Nephron (organoid): ENCODE measurements around the gene LHFPL6.

Source experiments
- H3K27ac Mint-ChIP-seq, 3 experiments: 2 replicates each; pipeline ENCODE4 v1.8.0; 2020; ENCODE audit warnings: mixed read lengths in 3 of 3, mild to moderate bottlenecking in 2 of 3, moderate library complexity in 1 of 3
- H3K27me3 Mint-ChIP-seq: 2 replicates; pipeline ENCODE4 v1.8.0; 2021; ENCODE audit warnings: low read depth, mild to moderate bottlenecking, moderate library complexity, mixed read lengths
- H3K36me3 Mint-ChIP-seq: 2 replicates; pipeline ENCODE4 v1.8.0; 2020; ENCODE audit warnings: low read depth, mixed read lengths
- H3K4me1 Mint-ChIP-seq: 2 replicates; pipeline ENCODE4 v1.8.0; 2020; ENCODE audit warnings: mixed read lengths
- H3K4me3 Mint-ChIP-seq, 3 experiments: 2 replicates each; pipeline ENCODE4 v1.8.0; 2020; ENCODE audit warnings: mild to moderate bottlenecking in 3 of 3, mixed read lengths in 3 of 3, moderate library complexity in 2 of 3
- H3K9me3 Mint-ChIP-seq: 2 replicates; pipeline ENCODE4 v1.8.0; 2020; ENCODE audit warnings: mixed read lengths
- TF ChIP-seq, protein P1 (sequence below), 3 experiments: fragments of 200-600 bp; sonication (generic); IDR thresholded peaks; one replicate each; pipeline ENCODE4 v1.5.0; 2021; ENCODE audit warnings: antibody characterized with exemption in 3 of 3; ENCODE audit not compliant: unreplicated experiment in 3 of 3

Gene LHFPL6

DNA sequence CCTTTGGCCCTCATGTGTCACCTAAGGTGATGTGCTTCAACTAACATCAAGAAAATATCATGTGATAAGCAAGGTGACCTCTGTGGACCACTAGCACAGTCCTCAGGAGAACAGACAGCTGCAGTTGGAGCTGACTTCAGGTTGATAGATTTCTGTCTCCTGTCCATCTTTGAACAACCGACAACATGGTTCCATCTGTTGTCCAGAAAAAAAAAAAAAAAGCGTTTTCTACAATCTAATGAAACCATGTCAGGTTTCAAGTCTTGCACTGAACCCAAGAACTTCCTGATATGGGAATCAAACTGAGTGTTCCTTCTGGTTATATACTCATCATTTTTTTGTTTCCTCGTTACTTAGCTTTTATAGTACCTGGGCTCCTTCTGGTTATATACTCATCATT, 75.7 kb downstream of the LHFPL6 start:
- no peak overlapping the region for H3K27ac Mint-ChIP-seq
- peaks cover 43% of the 10 kb centered on the region for H3K4me1 Mint-ChIP-seq
- no peaks in the 10 kb centered on the region for H3K9me3 Mint-ChIP-seq
- H3K4me3 Mint-ChIP-seq: no peak overlapping the region
- H3K36me3 Mint-ChIP-seq: no peaks in the 10 kb centered on the region
- TF ChIP-seq, protein P1, sequence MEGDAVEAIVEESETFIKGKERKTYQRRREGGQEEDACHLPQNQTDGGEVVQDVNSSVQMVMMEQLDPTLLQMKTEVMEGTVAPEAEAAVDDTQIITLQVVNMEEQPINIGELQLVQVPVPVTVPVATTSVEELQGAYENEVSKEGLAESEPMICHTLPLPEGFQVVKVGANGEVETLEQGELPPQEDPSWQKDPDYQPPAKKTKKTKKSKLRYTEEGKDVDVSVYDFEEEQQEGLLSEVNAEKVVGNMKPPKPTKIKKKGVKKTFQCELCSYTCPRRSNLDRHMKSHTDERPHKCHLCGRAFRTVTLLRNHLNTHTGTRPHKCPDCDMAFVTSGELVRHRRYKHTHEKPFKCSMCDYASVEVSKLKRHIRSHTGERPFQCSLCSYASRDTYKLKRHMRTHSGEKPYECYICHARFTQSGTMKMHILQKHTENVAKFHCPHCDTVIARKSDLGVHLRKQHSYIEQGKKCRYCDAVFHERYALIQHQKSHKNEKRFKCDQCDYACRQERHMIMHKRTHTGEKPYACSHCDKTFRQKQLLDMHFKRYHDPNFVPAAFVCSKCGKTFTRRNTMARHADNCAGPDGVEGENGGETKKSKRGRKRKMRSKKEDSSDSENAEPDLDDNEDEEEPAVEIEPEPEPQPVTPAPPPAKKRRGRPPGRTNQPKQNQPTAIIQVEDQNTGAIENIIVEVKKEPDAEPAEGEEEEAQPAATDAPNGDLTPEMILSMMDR (IDR thresholded peaks at IDR 0.05; ENCODE audit: unreplicated experiment in 3 of 3): no peak
- H3K27me3 Mint-ChIP-seq: no peaks in the 10 kb centered on the region

DNA sequence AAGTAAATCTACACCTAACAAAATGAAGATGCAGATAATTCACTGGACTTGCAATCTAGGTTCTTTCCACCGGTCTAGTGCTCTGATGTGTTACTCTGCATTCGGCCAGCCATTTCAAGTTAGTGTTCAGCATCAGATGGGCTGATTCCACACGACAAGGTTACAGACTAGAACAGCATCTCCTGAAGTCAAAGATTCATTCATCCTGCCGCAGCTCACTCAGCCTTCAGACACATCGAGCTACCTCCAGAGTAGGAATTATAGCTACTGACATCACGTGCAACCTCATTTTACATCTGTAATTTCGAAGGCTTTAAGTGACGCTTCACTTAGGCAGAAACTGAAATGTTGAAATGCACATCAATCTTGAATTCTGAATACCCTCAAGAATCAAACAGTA, 76.5 kb downstream of the LHFPL6 start:
- peaks cover 35% of the 10 kb centered on the region for H3K4me1 Mint-ChIP-seq

DNA sequence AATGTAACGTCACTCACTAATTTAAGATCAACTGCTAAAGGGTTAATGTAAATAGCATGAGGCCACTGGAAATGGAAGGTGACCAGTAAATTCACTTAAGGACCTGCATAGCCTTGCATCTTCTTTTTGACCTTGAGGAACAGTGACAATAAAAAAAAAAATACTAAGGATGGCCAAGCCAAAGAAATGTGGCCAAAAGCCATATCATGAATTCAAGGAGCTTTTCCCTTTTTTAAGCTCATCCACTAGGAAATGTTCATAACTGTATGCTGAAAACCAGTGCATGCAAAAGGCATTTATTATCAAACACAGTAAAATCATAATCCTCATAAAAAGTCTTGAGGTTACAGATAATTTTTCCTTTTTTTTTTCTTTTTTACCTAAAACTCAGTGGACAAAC, 77.5 kb downstream of the LHFPL6 start:
- H3K9me3 Mint-ChIP-seq: no peaks in the 10 kb centered on the region
- H3K27ac Mint-ChIP-seq: no peak overlapping the region
- no peaks in the 10 kb centered on the region for H3K36me3 Mint-ChIP-seq
- peaks cover 26% of the 10 kb centered on the region for H3K4me1 Mint-ChIP-seq
- H3K4me3 Mint-ChIP-seq: no peak overlapping the region
- TF ChIP-seq, protein P1 (IDR thresholded peaks at IDR 0.05; ENCODE audit: unreplicated experiment in 3 of 3): no peak
- no peaks in the 10 kb centered on the region for H3K27me3 Mint-ChIP-seq

More for the DNA sequence above, 76.5 kb downstream of the LHFPL6 start:
- no peaks in the 10 kb centered on the region for H3K36me3 Mint-ChIP-seq
- H3K27me3 Mint-ChIP-seq: no peaks in the 10 kb centered on the region
- H3K9me3 Mint-ChIP-seq: no peaks in the 10 kb centered on the region
- H3K4me3 Mint-ChIP-seq: no peak overlapping the region
- H3K27ac Mint-ChIP-seq: no peak overlapping the region
- TF ChIP-seq, protein P1 (IDR thresholded peaks at IDR 0.05; ENCODE audit: unreplicated experiment in 3 of 3): no peak

DNA sequence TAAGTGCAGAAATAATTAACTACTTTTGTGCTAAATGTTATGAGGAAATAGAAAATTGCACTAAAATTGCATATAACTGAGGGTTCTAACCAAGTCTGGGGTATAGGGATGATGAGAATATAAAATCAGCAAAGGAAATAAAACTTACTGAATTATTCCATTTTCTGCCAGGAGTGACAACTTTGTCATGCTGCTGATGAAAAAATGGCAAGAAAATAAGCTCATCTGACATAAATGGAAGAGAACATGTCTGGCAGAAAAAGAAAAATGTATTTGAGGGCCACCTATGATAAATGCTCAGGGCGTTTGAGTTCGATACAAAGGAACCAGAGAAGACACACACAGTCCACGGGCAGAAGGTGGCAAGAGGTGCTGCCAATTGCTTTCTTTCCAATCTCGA, 78.2 kb downstream of the LHFPL6 start:
- Mint-ChIP-seq H3K27ac (no peak overlapping the region), H3K27me3 (no peaks in the 10 kb centered on the region), H3K4me1 (peaks cover 25% of the 10 kb centered on the region), H3K9me3 (no peaks in the 10 kb centered on the region), H3K36me3 (no peaks in the 10 kb centered on the region), H3K4me3 (no peak overlapping the region)
- TF ChIP-seq, protein P1 (IDR thresholded peaks at IDR 0.05; ENCODE audit: unreplicated experiment in 3 of 3): no peak

DNA sequence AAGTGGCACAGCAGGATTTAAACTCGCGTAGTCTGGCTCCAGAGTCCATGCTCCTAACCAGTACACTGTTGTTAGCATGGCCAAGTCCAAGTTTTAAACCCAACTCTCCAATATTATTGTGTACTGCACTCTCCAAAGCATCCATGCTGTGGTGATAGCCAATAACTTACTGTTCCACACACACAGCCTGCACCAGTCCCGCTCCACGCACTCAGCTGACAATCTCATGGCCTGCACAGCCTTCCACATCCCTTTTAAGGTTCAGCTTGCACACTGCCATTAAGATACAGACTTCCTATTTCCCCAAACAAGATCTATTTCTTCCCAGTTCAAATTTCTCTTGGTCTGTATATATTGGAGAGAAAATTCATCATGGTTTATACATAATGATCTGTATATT, 80.7 kb downstream of the LHFPL6 start:
- Mint-ChIP-seq H3K27me3 (no peaks in the 10 kb centered on the region), H3K36me3 (no peaks in the 10 kb centered on the region), H3K9me3 (no peaks in the 10 kb centered on the region)

DNA sequence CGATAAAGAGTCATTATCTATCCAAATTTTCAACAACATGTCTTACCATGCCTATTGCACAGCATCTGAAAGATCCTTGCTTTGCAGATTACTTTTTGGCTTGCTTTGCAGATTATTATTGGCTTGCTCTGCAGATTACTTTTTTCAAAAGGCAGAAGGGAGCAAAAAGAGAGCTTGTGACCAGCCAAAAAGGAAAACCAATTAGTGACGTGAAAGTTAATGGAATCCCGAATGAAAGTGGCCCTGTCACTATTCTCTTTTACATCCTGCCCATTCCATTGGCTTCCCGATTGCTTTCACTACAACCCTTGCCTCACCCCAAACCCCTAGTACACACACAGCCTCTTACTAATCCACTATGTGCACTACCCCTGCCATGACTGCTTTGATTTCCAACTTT, 81.3 kb downstream of the LHFPL6 start:
- no peak overlapping the region for H3K27ac Mint-ChIP-seq
- H3K4me1 Mint-ChIP-seq: peaks cover 12% of the 10 kb centered on the region
- H3K27me3 Mint-ChIP-seq: no peaks in the 10 kb centered on the region
- no peak overlapping the region for H3K4me3 Mint-ChIP-seq
- H3K9me3 Mint-ChIP-seq: no peaks in the 10 kb centered on the region
- no peaks in the 10 kb centered on the region for H3K36me3 Mint-ChIP-seq
- TF ChIP-seq, protein P1 (IDR thresholded peaks at IDR 0.05; ENCODE audit: unreplicated experiment in 3 of 3): no peak

More for the DNA sequence above, 80.7 kb downstream of the LHFPL6 start:
- Mint-ChIP-seq H3K4me1 (peaks cover 12% of the 10 kb centered on the region), H3K27ac (no peak overlapping the region), H3K4me3 (no peak overlapping the region)
- TF ChIP-seq, protein P1 (IDR thresholded peaks at IDR 0.05; ENCODE audit: unreplicated experiment in 3 of 3): no peak
